GM21360 (cell line): ENCODE data around the gene KRT33A.
"Not testable (repeated sequence)": the region's sequence is repeated elsewhere in the genome, so short reads cannot be mapped to it uniquely, and the experiment has no call there.

Source experiments
- ATAC-seq: cut with Tn5 transposase; IDR thresholded peaks from one replicate; pipeline ENCODE4 v1.9.1; 2021; ENCODE audit warnings: mild to moderate bottlenecking, moderate library complexity; ENCODE audit not compliant: unreplicated experiment

Gene KRT33A

DNA sequence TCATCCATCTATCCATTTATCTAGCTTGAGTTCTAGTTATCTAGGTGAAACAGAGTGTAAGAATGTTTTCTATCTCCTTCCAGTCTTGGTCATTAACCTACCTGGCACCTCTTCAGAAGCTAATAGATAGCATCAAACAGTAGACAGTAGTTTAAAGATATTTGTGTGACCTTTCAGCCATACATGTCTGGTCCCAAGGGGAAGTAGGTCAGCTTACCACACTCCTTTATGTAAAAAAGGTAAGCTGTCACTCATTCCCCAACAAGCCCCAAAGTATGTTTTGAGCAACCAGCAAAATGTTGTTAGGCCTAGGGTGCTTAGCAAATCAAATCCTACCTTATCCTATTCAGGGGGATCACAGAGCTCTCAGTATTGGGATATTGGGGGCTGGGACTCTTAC lies 15.4 kb upstream of the KRT33A start:
- ATAC-seq, result no peak

DNA sequence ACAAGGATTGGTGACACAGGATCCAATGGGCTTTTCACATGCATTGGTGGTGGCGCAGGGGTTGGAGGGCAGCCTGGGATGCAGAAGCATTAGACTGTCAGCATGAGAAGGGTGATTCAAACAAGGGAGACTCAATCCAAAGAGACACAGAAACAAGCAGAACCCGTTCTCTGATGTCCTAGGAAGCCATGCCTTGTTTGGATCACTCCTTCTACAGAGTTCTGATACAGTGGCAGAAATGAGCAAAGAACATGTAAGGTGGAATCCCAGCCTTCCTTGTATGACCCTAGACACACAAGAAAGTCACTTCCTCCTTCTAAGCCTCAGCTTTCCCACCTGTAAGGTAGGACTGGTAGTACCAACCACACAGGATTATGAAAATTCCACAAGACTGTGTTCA lies 13.3 kb upstream of the KRT33A start:
- ATAC-seq, result no peak

GRCh38 chr17:41360296-41360995 lies 9.8 kb upstream of the KRT33A start:
- ATAC-seq, result no peak

DNA sequence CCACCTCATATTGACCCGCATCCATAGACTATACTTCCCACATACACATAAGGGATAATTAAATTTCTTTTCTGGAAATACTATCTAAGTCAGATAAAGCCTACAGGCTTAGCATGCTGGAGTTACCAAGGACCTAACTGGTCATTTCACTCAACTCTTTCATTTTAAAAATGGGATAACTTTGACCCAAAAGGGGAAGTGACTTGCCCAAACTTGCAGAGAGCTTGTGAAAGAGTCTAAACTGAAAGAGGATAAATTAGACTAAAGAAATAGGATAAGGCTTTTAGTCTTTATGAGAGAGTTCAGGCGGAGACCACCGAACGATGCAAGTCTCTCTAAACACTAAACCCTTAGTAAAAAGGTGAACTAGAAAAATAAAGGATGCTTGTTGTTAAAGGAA lies 3.9 kb upstream of the KRT33A start:
- no peak for ATAC-seq

DNA sequence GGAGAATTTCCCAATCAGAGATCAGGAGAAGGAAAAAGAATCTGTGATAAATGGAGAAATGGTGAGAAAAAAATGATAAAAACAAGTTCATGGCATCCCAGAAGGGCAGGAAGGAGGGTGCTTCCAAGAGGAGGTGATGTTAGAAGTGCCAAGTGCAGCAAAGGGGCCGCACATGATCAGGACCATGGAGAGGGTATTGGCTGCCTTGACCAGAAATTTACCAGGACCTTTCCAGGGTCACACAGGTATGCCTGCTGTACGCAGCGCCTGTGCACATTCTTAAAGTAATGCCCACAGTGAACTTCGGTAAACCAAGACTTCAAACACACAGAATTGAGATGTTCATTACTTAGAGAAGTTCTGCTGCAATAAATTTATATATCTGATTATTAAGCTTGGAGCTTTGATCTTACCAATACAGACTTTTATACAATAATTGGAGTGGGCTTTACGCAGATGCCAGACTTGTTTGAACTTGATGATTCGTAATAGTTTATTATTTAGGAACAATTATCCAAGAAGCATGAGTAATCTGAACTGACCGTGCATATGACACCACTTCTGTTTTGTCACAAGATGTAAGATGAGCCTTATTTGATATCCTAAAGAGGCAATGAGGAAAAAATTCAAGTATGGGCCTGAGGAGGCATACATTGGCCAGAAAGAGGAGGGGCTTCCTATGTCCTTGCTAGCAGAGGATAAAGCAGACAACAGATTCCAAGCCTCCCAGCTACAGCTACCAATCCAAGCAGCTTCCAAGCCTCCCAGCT lies 2.2 kb upstream of the KRT33A start:
- ATAC-seq, result no peak

- ATAC-seq, result no peak
These were observed 549 bp upstream of the KRT33A start for GRCh38 chr17:41351177-41351576.

DNA sequence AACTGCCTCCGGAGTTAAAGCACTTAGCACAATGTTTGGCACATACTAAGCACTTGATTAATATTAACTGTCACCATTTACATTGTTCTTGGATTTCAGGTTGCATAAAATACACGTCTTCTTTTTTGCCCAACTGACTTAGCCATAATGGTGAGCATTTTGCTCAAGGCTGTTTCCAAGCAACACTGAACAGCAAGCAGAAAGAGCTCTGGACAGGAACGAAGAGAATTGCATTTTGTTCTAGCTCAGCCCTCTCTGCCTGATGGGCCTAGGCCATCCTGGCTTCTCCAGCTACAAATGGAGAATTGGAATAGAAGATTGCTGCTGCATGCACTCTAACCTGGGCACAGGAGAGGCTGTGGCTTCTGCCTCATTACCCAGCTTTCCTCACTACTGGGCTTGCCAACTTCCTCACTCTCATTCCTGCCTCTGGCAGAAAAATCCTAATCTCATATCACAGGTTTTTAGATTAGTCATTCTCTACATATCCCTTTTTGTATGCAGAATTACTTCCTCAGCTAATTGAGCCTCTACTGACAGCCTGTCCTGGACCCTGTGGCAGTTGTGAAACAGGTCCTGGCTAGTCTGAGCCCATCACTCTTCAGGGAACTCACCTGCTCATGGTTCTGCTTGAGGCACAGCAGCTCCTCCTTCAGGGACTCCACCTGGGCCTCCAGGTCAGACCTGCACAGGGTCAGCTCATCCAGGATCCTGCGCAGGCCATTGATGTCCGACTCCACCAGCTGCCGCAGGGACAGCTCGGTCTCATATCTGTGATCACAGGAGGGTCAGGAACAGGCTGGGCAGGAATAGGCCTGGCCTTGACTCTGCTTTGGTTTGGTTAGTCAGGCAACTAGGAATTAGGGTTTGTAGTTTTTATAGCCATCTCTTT lies 2.5 kb downstream of the KRT33A start:
- ATAC-seq, result no peak

GRCh38 chr17:41346421-41346820 lies 4.2 kb downstream of the KRT33A start:
- ATAC-seq, result not testable (repeated sequence)

DNA sequence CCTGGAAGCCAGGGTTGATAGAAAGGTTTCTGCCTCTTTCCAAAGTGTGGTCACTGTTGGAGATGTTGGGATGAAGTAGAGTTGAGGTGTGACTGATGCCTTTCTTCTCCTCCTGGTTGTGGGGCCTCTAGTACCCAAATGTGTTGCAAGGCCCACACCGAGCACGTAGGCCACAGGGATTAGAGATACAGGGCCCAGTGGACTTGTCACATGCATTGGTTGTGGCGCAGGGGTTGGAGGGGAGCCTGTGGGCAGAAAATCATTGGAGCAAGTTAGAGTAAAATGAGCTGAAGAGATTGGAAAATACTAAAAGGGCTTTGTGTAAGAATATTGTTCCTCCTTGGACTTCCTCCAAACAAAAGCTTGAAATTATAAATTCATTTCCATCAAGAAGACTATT lies 4.6 kb downstream of the KRT33A start:
- ATAC-seq, result no peak

DNA sequence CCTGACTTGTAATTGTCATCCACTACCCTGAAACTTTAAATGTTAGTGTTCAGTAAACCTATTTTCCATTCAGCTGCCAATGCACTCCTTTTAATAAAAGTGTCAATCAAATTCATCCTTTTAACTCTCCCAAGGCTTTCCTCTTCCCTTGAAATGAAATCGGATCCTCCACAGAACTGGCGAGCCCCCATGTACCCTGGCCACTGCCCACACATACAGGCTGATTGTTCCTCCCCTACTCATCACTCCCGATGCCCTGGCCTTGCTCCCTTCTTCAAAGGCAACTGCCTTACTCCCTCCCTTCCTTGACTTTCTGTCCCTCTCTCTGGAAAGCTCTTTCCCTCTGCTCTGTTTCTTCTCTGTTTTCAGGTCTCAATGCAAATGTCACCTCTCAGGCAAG lies 7.6 kb downstream of the KRT33A start:
- ATAC-seq, result no peak

DNA sequence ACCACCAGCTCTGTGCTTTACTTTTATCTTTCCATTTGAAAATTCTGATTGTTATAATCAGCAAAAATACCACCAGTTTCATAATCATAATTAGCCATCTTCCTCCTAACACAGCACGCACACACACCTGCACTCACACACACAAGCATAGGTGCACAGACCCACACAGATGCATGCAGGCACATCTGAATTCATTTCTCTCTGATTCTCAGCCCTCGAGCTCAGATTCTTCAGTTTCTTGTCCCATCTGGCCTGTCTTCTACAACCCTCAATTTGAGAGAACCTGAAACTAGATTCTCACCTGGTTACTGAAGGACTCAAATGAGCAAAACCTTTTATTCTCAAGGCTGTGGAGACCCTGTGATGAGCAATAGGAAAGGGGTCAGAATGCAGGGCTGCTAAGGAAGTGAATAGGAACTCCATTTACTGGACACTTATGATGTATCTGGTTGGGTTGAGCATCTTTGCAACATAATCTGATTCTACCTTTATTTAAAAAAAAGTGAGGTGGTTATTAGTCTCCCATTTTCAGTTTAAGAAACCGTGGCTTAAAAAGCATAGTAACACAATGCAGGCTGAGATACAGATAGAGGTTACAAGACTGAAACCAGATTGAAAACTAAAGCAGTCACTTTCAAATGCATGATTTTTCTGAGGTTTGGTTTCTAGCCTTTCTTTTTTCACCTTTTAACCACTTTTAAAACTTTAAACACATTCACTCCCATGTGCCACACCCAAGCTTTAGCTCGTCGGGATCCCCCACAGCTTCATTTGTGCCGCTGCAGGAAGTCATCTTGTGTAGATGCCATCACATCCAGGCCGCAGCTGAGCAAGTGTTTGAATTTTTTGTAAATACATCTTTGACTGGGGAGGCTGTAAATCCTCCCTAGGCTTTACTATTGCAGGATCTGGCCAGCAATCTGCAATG lies 9.4 kb downstream of the KRT33A start:
- ATAC-seq, result no peak

GRCh38 chr17:41340494-41340893 lies 10.1 kb downstream of the KRT33A start:
- no peak for ATAC-seq

- no peak for ATAC-seq
These were observed 11.0 kb downstream of the KRT33A start for GRCh38 chr17:41339571-41340172.

- no peak for ATAC-seq
These were observed 11.6 kb downstream of the KRT33A start for GRCh38 chr17:41338961-41339485.

DNA sequence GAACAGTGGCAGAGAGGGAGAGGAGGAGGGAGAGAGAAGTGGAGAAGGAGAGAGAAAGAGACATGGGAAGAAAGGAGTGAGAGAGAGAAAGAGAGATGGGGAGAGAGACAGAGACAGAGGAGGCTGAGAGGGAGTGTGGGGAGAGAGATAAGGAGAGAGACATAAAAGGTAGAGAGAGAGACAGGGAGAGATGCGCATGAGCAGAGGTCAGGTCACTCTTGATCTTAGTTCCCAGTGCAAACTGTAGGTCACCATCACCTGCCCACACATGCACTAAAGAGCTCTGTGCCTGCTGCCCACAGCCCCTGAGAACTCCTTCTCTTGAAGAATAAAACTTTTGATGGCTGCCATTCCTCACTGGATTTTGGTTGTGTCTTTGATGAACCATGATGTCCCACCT lies 14.9 kb downstream of the KRT33A start:
- ATAC-seq, result no peak

DNA sequence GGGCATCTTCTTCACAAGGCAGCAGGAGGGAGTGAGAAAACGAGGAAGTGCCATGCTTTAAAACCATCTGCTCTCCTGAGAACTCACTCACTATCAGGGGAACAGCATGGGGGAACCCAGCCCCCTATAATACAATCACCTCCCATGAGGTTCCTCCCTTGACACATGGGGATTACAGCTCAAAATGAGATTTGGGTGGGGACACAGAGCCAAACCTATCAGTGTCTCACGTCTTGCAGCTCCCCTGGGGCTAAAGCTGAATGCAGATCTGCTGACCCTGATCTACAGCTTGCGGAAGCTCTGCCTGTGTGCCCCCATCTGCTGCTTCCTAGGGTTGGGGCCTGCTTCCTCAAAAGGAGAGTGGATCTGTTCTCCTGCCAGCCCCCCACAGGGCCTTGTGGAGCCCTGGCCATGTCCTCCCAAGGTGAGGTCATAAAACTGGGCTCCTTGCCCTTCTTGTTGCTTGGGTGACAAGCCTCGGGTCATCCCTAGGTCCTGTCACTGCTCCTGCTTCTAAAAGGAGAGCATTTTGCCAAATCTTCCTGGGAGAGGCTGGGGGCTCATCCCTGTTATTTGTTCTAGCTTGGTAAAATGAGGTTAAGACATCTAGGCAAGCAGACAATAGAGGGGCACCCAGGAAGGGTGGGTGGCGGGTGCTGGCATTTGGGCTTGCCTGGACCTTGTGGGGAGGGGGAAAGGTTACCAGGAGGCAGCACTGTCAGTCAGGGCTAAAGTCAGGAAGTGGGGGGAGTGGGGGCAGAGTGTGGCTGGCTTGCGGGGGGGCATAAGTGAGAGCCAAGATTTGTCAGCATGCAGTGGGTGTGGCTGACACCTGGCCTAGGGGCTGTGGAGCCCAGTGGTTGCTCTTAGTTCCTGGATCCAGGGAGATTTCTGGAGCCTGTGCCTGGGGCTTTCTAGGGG lies 16.0 kb downstream of the KRT33A start:
- no peak for ATAC-seq

- no peak for ATAC-seq
These were observed 16.8 kb downstream of the KRT33A start for GRCh38 chr17:41333836-41334235.

DNA sequence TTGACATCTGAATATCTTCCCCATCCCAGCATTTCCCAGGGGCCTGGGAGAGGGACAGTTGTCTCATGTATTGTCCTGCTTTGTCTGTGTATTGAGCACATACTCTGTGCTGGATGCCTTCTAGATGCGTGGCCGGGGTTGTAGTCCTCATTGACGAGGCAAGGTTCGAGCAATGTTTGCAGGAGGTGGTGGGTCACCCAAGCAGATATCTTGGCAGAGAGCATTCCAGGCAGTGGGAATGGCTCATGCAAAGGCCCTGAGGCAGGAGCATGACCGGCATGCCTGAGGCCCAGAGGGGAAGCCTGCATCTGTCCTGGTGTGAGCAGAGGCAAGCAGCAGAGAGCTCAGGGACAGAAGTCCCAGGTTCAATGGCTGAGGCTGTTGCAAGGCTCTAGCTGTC lies 17.5 kb downstream of the KRT33A start:
- no peak for ATAC-seq

GRCh38 chr17:41332239-41332638 lies 18.4 kb downstream of the KRT33A start:
- ATAC-seq, result no peak
